GM21619 (cell line): ENCODE results near the gene RBM38.
"Not testable (repeated sequence)": the region's sequence is repeated elsewhere in the genome, so short reads cannot be mapped to it uniquely, and the experiment has no call there.

Source experiments
- ATAC-seq: cut with Tn5 transposase; IDR thresholded peaks from one replicate; pipeline ENCODE4 v1.9.1; 2021; ENCODE audit not compliant: unreplicated experiment

RBM38 gene

DNA sequence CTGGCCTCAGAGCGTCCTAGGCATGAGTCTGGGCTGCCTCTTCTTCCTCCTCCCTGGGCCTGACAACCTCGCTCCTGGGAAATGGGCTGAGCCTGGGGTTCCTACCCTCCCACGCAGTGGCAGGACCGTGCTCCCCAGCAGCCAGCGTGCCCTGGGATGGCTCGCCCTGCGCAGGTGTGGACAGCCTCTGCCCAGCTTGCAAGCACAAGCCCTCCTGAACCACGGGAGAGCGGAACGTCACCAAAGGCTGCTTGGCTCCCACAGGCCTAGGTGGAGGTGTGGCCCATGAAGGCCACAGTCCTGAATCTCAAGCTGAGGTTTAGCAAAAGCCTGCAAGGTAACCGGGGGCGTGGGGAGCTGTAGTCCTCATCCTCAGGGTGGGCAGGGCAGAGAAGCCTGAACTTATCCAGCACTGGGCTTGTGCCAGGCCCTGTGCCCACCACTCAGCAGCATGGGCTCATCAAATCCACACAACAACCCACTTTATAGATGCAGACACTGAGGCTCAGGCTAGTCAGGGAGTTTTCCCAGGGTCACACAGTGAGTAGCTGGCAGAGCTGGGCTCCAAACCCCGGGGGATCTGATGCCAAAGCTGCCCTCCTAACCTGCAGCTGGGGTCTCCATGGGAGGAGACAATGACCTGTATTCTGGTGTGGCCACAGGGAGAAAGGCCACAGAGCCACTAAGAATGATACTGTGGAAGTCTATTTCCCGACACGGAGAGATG is 25.3 kb downstream of the RBM38 start:
- no peak for ATAC-seq

- ATAC-seq, result no peak
Measured at GRCh38 chr20:57417051-57417689, 26.0 kb downstream of the RBM38 start.

GRCh38 chr20:57417830-57418780 is 26.9 kb downstream of the RBM38 start:
- no peak for ATAC-seq

DNA sequence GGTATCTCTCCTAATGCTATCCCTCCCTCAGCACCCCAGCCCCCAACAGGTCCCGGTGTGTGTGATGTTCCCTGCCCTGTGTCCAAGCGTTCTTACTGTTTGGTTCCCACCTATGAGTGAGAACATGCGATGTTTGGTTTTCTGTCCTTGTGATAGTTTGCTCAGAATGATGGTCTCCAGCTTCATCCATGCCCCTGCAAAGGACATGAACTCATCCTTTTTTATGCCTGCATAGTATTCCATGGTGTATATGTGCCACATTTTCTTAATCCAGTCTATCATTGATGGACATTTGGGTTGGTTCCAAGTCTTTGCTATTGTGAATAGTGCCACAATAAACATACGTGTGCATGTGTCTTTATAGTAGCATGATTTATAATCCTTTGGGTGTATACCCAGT is 28.3 kb downstream of the RBM38 start:
- ATAC-seq, result not testable (repeated sequence)

GRCh38 chr20:57420571-57421252 is 29.5 kb downstream of the RBM38 start:
- ATAC-seq, result no peak

- no peak for ATAC-seq
Measured at GRCh38 chr20:57421253-57422220, 30.3 kb downstream of the RBM38 start.

- ATAC-seq, result no peak
Measured at GRCh38 chr20:57422254-57422653, 31.1 kb downstream of the RBM38 start.

GRCh38 chr20:57425150-57426013 is 34.2 kb downstream of the RBM38 start:
- no peak for ATAC-seq

DNA sequence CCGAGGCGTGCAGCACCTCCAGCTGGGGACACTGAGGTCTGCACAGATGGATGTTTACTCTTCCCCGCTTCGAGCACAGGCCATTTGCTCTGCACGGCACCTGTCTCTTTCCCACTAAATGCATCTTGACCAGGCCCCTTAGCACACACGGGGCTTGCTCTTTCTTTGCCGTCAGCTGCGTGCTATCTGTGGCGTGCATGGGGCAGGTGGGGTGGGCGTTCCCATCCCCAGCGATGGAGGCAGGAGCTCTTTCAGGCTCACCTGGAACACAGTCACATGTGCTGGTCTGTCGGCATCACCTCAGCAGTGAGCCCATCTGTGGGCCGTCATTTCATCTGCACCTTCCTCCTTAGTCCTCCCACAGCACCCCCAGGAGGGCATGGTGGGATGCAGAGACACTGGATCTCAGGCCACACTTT is 35.1 kb downstream of the RBM38 start:
- no peak for ATAC-seq

- ATAC-seq, result no peak
Measured at GRCh38 chr20:57426831-57427230, 35.6 kb downstream of the RBM38 start.

GRCh38 chr20:57428324-57429158 is 37.3 kb downstream of the RBM38 start:
- ATAC-seq, result no peak

- no peak for ATAC-seq
Measured at GRCh38 chr20:57429159-57429496, 37.9 kb downstream of the RBM38 start.

DNA sequence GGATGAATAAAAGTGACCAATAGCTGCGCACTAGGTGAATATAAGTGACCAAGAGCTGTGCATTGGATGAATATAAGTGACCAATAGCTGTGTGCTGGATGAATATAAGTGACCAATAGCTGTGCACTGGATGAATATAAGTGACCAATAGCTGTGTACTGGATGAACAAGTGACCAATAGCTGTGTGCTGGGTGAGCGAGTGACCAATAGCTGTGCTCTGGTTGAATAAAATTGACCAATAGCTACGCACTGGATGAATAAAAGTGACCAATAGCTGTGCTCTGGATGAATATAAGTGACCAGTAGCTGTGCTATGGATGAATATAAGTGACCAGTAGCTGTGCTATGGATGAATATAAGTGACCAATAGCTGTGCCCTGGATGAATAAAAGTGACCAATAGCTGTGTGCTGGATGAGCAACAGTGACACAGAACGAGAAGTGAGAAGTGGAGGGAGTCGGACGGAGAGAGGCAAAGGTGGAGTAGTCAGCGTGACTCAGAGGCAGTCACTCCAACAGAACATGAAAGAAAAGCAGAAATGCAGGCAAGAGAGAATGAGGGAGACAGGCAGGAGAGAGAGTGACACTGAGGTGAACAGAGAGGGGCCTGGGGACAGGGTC is 38.5 kb downstream of the RBM38 start:
- no peak for ATAC-seq

DNA sequence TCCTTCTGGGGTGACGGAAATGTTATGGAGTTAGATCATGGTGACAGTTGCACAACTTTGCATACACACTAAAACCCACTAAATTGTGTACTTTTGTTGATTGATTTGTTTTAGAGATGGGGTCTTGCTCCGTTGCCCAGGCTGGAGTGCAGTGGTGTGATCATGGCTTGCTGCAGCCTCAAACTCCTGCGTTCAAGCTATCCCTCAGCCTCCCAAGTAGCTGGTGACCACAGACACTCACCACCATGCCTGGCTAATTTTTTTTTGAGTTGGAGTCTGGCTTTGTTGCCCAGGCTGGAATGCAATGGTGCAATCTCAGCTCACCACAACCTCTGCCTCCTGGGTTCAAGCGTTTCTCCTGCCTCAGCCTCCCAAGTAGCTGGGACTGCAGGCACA is 39.0 kb downstream of the RBM38 start:
- not testable (repeated sequence) for ATAC-seq

GRCh38 chr20:57431539-57431835 is 40.3 kb downstream of the RBM38 start:
- no peak for ATAC-seq

GRCh38 chr20:57432480-57432861 is 41.3 kb downstream of the RBM38 start:
- ATAC-seq, result no peak

DNA sequence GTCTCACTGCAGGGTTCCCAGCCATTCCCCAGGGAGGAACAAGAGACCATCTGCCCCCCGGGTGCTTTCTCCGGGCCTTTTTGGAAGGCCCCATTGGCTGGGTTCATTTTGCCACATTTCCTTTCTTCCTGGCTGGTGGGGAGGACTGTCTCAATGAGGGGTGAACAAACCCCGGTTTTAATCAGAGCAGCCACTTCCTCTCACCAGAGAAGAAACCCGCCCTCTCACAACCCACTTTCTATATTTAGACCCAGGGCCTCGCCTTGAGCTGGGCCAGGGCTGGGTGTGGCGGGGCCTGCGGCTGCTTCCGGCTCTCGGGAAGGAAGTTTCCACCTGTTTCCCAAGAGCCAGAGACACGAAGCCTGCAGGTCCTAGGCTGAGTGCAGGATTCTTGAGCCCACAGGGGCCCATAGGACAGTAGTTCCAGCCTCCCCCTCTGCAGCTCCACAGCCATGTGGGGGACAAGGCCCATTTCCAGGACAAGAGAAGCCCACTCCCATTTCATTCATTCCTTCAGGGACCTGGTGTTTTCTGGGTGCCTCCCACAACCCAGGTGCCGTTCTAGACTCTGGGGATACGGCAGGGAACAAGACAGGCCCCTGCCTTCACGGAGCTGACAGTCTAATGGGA is 41.8 kb downstream of the RBM38 start:
- ATAC-seq, result peak; percentile 92
